Measurements from ENCODE around the gene ERP27.

- no peak for TF ChIP-seq TARDBP (IDR thresholded peaks at IDR 0.05)
- no peak for TF ChIP-seq HDGF (IDR thresholded peaks at IDR 0.05; ENCODE audit: borderline replicate concordance)
- TF ChIP-seq NFRKB (IDR thresholded peaks at IDR 0.05): no peak
- TF ChIP-seq ARNT (IDR thresholded peaks at IDR 0.05): no peak
- TF ChIP-seq SUZ12 (IDR thresholded peaks at IDR 0.05): no peak
- TF ChIP-seq FOXM1 (IDR thresholded peaks at IDR 0.05; ENCODE audit: borderline replicate concordance): no peak
- no peak for TF ChIP-seq FOXK2 (IDR thresholded peaks at IDR 0.05)
- TF ChIP-seq FOXA1 (IDR thresholded peaks at IDR 0.05): no peak
- TF ChIP-seq CTBP1 (IDR thresholded peaks at IDR 0.05; ENCODE audit: borderline replicate concordance): no peak
- no peak for TF ChIP-seq LEF1 (IDR thresholded peaks at IDR 0.05; ENCODE audit: borderline replicate concordance)
- TF ChIP-seq SP1 (IDR thresholded peaks at IDR 0.05): no peak
- no peak for TF ChIP-seq L3MBTL2 (conservative IDR thresholded peaks at IDR 0.05)
These were observed 3.8 kb downstream of the ERP27 start for GRCh38 chr12:14934511-14934910.
